ENCODE results near the gene TAL1.
"Not testable (repeated sequence)": the region's sequence is repeated elsewhere in the genome, so short reads cannot be mapped to it uniquely, and the experiment has no call there.

Gene TAL1

GRCh38 chr1:47211796-47212269 is 20.2 kb downstream of the TAL1 start:
- DNase-seq (ENCODE audit: low read depth), result no peak

GRCh38 chr1:47210666-47211065 is 21.4 kb downstream of the TAL1 start:
- DNase-seq (ENCODE audit: low read depth), result no peak

GRCh38 chr1:47209725-47210325 is 22.2 kb downstream of the TAL1 start:
- no peak for DNase-seq (ENCODE audit: low read depth)

GRCh38 chr1:47209091-47209490 is 22.9 kb downstream of the TAL1 start:
- DNase-seq (ENCODE audit: low read depth), result no peak

GRCh38 chr1:47208374-47208850 is 23.6 kb downstream of the TAL1 start:
- DNase-seq (ENCODE audit: low read depth), result no peak

GRCh38 chr1:47207803-47208373 is 24.1 kb downstream of the TAL1 start:
- DNase-seq (ENCODE audit: low read depth), result no peak

- no peak for DNase-seq (ENCODE audit: low read depth)
Measured at GRCh38 chr1:47205918-47206317, 26.1 kb downstream of the TAL1 start.

- not testable (repeated sequence) for DNase-seq (ENCODE audit: low read depth)
Measured at GRCh38 chr1:47203504-47203903, 28.5 kb downstream of the TAL1 start.

- no peak for DNase-seq (ENCODE audit: low read depth)
Measured at GRCh38 chr1:47201179-47201578, 30.8 kb downstream of the TAL1 start.

GRCh38 chr1:47198214-47198613 is 33.8 kb downstream of the TAL1 start:
- no peak for DNase-seq (ENCODE audit: low read depth)

GRCh38 chr1:47196622-47197021 is 35.4 kb downstream of the TAL1 start:
- no peak for DNase-seq (ENCODE audit: low read depth)

- not testable (repeated sequence) for DNase-seq (ENCODE audit: low read depth)
Measured at GRCh38 chr1:47195981-47196380, 36.0 kb downstream of the TAL1 start.

- no peak for DNase-seq (ENCODE audit: low read depth)
Measured at GRCh38 chr1:47194311-47194710, 37.7 kb downstream of the TAL1 start.

- DNase-seq (ENCODE audit: low read depth), result not testable (repeated sequence)
Measured at GRCh38 chr1:47193496-47193895, 38.5 kb downstream of the TAL1 start.

- peak; percentile 34 for DNase-seq (ENCODE audit: low read depth)
Measured at GRCh38 chr1:47192458-47193384, 39.3 kb downstream of the TAL1 start.

- no peak for DNase-seq (ENCODE audit: low read depth)
Measured at GRCh38 chr1:47191940-47192457, 40.0 kb downstream of the TAL1 start.

- no peak for DNase-seq (ENCODE audit: low read depth)
Measured at GRCh38 chr1:47190857-47191256, 41.2 kb downstream of the TAL1 start.

- no peak for DNase-seq (ENCODE audit: low read depth)
Measured at GRCh38 chr1:47190509-47190855, 41.5 kb downstream of the TAL1 start.

- DNase-seq (ENCODE audit: low read depth), result peak; percentile 59
Measured at GRCh38 chr1:47189844-47190508, 42.0 kb downstream of the TAL1 start, which contains the start of gene PDZK1IP1. Gene PDZK1IP1 (minus strand): TSS chr1:47190036. CDS start chr1:47189932, 104 bp downstream.

GRCh38 chr1:47188791-47189785 is 42.9 kb downstream of the TAL1 start:
- no peak for DNase-seq (ENCODE audit: low read depth)

GRCh38 chr1:47187926-47188250 is 44.1 kb downstream of the TAL1 start:
- DNase-seq (ENCODE audit: low read depth), result no peak

All from stromal cell of bone marrow (primary cell).